Measurements from ENCODE around the gene INVS. TPM values are rescaled to one million over a fixed set of nuclear protein-coding genes. Genes with fewer than 3 reads are reported as not detected.

Gene INVS
- total and polyA plus RNA-seq, 2 of the 13 experiments (the other 11 are each of a cell fraction or from before 2014, with no cell fraction given): 11.3 to 16.3 TPM

GRCh38 chr9:100098046-100098886, 777 bp upstream of the INVS start (continued):
- TF ChIP-seq SNAPC4 (CRISPR knock-in tag; IDR thresholded peaks at IDR 0.05) (no peak), MED13 (CRISPR knock-in tag; IDR thresholded peaks at IDR 0.05) (no peak), HOMEZ (CRISPR knock-in tag; IDR thresholded peaks at IDR 0.05; ENCODE audit: low read depth) (no peak), ZNF253 (CRISPR knock-in tag; IDR thresholded peaks at IDR 0.05; ENCODE audit: borderline replicate concordance) (no peak), TOE1 (CRISPR knock-in tag; IDR thresholded peaks at IDR 0.05) (no peak), ZNF256 (CRISPR knock-in tag; conservative IDR thresholded peaks at IDR 0.05) (0 out of 2 replicates have a peak, but pooled peaks have one; percentile 70), RFXAP (CRISPR knock-in tag; IDR thresholded peaks at IDR 0.05; ENCODE audit: borderline replicate concordance) (no peak), ZNF331 (CRISPR knock-in tag; IDR thresholded peaks at IDR 0.05) (no peak), SMARCE1 (IDR thresholded peaks at IDR 0.05; ENCODE audit: borderline replicate concordance) (no peak), ZNF572 (CRISPR knock-in tag; IDR thresholded peaks at IDR 0.05) (peak; percentile 91), ZNF556 (CRISPR knock-in tag; IDR thresholded peaks at IDR 0.05; ENCODE audit: borderline replicate concordance) (no peak), ZNF430 (CRISPR knock-in tag; IDR thresholded peaks at IDR 0.05) (peak; percentile 64), ZNF343 (CRISPR knock-in tag; IDR thresholded peaks at IDR 0.05) (no peak), ZBTB46 (CRISPR knock-in tag; IDR thresholded peaks at IDR 0.05; ENCODE audit: borderline replicate concordance) (no peak), ZNF788 (CRISPR knock-in tag; IDR thresholded peaks at IDR 0.05; ENCODE audit: borderline replicate concordance) (no peak), MAFG (CRISPR knock-in tag; IDR thresholded peaks at IDR 0.05) (0 out of 2 replicates have a peak, but pooled peaks have one; percentile 28), IRX3 (CRISPR knock-in tag; IDR thresholded peaks at IDR 0.05; ENCODE audit: borderline replicate concordance, low read depth) (peak; percentile 59; the same call in 1 of the 2 replicates), ZSCAN25 (CRISPR knock-in tag; IDR thresholded peaks at IDR 0.05) (no peak), ZNF460 (CRISPR knock-in tag; IDR thresholded peaks at IDR 0.05; ENCODE audit: borderline replicate concordance) (no peak), ISX (CRISPR knock-in tag; conservative IDR thresholded peaks at IDR 0.05) (no peak), YY1 (IDR thresholded peaks at IDR 0.05; ENCODE audit: insufficient read depth, insufficient replicate concordance, low read depth, low read length) (no peak)

Data from HepG2 (cell line).